OCI-M2 (cell line): ENCODE results near the gene PRH1.

ENCODE experiments used
- DNase-seq: peaks from one replicate; lab custom pipeline; 2025; ENCODE audit not compliant: unreplicated experiment; lab: John Stamatoyannopoulos, UW

PRH1 gene

GRCh38 chr12:10884086-10884725 is at the start of gene PRH1:
Gene PRH1 (minus strand): TSS chr12:10884255. CDS start chr12:10884217, 38 bp downstream.
- DNase-seq, result no peak

DNA sequence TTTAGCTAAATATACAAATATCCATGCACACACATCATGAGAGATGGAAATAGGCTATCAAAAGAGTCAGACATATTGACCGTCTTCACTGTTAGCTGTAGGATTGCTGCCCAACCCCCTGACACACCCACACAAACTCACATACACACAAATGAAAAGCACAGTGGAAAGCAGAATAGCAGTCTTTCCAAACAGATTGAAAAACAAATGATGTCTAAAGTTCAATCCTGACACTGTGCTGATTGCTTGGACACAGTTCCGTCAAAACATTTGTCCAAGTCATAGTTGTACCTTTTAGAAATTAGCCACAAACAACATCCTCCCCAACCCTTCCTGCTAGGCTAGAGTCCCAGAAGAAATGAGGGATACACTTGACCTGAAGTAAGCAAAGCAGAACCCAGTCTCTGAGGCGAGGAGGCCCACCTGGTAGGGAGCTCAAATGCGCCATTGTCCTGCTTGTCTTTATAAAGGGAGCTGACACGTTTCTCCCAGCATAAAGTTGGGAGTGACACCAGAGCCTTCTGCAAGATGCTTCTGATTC is 44.8 kb upstream of the PRH1 start, which contains the start of gene PRH2:
PRH2 (plus strand) TSS at position 491 of the 541 bp plus-strand sequence; CDS start at position 529, 38 bp downstream.
- DNase-seq, result no peak

GRCh38 chr12:10926269-10926668 is 42.2 kb upstream of the PRH1 start:
- DNase-seq, result no peak

GRCh38 chr12:10919809-10920208 is 35.8 kb upstream of the PRH1 start:
- DNase-seq, result no peak

- DNase-seq, result no peak
These were observed 26.3 kb upstream of the PRH1 start for GRCh38 chr12:10910380-10910779.

DNA sequence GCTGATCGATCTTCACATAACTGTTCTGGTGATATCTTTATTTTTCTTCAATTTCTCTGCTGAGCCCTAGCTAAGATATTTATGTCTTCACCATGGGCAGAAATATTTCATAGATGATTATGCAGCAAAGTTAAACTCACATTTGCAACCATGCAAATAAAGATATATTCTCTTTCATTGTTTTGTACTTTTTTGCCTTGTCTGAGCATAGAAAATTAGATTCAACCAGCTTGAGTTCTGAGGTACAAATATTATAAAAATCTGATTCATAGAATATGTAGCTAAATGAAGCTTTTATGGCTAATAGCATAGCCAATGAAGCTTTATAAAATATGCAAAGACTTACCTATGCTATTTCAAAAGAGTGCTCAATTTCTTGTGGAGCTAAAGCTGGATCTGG is 25.4 kb upstream of the PRH1 start, which contains the start of gene TAS2R13:
TAS2R13 (minus strand) TSS at position 101 of the 400 bp plus-strand sequence. CDS start 264 bp downstream, outside the sequence.
- no peak for DNase-seq

GRCh38 chr12:10904686-10905085 is 20.6 kb upstream of the PRH1 start:
- DNase-seq, result no peak

DNA sequence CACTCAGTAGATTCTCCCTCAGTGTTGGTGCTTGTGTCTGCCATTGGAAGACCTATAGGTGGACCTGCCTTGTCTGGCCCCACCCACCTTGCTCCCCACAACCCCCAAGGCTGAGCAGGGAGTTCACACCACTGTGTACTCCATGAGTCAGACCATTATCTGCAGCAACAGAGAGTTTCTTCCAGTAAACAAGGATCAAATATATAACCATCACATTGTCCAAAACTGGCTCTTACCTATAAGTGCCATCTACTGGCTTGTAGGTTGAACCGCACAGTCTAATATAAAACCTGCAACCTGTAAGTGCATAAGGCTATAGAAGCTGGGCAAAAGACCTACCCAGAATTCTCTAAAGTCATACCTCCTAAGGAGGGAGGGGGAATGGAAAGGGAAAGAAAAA is 17.4 kb upstream of the PRH1 start:
- no peak for DNase-seq

- no peak for DNase-seq
These were observed 16.9 kb upstream of the PRH1 start for GRCh38 chr12:10900972-10901371.

- DNase-seq, result no peak
These were observed 16.5 kb upstream of the PRH1 start for GRCh38 chr12:10900530-10900929.

DNA sequence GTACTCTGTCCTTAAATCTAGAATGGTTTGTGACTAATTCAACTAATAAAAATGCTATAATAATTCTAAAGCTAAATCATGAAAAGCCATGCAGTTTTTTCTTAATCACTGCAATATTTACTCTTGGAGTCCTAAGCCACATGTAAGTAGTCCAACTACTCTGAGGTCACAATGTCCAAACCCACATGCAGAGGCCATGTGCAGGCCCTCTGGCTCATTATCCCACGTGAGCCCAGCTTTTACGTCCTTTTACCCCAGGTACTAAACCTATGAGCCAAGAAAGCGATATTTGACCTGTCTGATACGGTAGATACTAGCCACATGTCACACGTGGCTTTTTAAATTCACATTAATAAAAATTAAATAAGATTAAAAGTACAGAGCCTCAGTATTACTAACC is 12.8 kb upstream of the PRH1 start:
- no peak for DNase-seq

GRCh38 chr12:10891937-10892336 is 7.9 kb upstream of the PRH1 start:
- no peak for DNase-seq

DNA sequence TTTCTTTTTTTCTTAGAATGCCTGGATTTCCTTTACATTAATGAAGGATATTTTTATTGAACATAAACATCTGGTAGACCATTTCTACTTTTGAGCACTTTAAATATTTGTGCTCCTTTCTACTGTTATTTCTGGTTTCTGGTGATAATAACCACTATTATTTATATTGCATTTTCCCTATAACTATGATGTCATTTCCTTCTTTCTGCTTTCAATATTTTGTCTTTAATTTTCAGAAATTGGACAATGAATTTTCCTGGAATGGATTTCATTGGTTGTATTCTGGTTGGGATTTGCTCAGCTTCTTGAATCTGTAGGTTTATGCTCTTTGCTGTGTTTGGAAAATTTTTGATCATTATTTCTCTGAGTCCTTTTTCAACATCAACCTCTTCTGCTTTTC is 5.2 kb upstream of the PRH1 start:
- no peak for DNase-seq

DNA sequence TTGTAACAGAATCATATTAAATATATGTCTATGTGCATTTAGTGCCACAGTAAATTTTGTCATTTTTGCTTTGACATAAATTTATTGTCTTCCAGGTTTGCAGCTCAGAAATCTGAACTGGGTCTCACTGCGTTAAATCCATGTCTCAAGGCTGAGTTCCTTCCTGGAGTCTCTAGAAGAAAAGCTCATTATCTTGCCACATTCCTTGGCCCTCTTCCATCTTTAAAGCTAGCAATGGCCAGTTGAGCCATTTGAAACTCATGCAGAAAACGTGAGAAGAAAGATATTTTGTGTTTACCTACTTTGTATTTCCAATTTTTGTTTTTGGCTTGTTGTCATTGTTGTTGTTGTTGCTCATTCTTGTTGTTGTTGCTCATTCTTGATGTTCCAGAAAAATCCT is 10.7 kb downstream of the PRH1 start:
- DNase-seq, result no peak

DNA sequence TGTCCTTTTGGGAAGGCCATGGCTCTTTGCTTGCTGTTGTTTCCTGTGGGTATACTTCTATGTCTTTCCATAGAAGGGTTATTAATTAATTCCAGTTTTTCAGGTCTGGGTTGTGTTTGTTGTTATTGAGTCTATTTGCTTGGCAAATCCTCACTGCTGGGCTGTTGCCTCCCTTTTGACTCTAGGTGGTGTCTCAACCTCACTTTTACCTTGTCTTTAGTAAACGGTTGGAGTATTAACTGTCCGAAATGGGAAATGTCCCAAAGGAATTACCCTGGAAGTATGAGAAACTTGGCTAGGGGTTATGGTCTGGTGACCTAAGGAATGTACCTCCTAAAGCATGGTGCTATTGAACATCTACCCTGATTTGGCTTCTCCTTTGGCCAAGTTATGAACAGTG is 16.7 kb downstream of the PRH1 start:
- no peak for DNase-seq

DNA sequence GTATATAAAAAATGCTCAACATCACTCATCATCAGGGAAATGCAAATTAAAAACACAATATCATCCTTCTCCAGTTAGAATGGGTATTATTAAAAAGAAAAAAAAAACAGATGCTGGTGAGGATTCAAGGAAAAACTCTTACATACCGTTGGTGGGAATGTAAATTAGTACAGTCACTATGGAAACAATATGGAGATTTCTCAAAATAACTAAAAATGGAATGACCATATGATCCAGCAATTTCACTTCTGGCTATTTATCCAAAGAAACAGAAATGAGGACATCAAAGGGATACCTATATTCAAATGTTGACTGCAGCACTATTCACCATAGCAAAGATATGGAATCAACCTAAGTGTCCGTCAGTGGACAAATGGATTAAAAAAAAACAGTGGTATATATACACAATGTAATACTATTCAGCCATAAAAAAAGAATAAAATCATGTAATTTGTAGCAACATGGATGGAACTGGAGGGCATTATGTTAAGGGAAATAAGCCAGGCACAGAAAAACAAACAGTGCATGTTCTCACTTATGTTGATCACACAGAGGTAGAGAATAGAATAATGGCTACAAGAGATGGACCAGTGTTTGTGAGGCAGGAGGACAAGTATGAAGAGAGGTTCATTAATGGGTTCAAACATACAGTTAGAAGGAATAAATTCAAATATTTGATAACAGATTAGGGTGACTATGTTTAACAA is 20.4 kb downstream of the PRH1 start:
- DNase-seq, result no peak

DNA sequence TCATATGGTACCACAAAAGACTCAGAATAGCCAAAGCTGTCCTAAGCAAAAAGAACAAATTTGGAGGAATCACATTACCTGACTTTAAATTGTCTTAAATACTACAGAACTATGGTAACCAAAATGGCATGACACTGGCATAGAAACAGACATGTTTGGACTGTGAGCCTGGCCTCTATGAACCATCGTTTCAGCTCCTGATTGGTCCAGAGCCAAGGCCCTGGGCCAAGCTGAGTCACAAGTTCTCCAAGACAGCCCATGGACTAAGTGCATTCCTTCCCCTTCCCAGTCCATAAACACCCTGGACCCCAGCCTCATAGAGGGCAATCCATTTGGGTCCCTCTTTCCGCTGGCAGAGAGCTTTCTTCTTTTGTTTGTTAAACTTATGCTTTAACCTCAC is 22.7 kb downstream of the PRH1 start:
- no peak for DNase-seq

- DNase-seq, result no peak
These were observed 28.2 kb downstream of the PRH1 start for GRCh38 chr12:10855807-10856206.

- no peak for DNase-seq
These were observed 30.3 kb downstream of the PRH1 start for GRCh38 chr12:10853776-10854175.

GRCh38 chr12:10851243-10851858 is 32.7 kb downstream of the PRH1 start:
- no peak for DNase-seq

DNA sequence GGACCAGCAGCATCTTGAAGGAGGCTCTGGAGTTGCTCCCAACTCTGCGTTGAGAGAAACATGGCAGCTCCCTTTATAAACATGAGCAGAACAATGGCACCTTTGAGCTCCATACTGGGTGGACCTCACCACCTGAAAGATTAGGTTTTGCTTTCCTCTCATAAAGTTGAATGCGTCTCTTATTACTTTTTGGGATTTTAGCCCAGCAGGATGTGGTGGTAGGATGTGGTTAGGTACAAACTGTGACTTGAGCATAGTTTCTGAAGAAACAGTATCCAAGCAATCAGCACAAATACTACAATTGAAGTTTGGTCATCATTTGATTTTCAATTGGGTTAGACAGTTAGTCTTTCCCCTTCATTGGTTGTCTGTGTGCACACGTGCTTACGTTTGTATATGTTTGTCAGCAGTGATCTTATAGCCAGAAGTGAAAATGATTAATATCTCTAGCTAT is 34.6 kb downstream of the PRH1 start, which contains the start of gene PRR4:
PRR4 (minus strand) TSS at position 51 of the 454 bp plus-strand sequence; CDS start at position 13, 38 bp downstream.
- DNase-seq, result no peak

DNA sequence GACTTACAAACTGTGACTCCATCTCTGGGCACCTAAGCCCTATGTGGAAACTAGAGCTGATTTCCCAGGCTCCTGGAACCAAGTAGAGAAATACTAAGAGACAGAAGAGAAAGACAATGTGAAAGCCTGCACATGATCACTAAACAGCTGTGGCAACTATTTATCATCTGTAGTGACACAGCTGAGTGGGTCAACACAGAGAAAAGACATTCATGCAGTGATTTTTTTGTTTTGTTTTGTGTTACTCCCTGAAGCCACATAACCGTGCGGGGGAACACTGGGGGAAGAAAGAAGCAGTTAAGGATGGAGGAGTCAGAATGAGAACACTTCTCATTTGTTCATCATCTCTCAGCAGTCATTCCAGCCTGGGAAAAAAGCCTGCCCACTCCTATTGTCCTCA is 36.3 kb downstream of the PRH1 start:
- no peak for DNase-seq
